ENCODE results near the gene THRB.

THRB gene

GRCh38 chr3:24494618-24495325 lies at the start of gene THRB:
Gene THRB, minus strand, starts transcription at chr3:24494850.
- peak; percentile 85 for DNase-seq

DNA sequence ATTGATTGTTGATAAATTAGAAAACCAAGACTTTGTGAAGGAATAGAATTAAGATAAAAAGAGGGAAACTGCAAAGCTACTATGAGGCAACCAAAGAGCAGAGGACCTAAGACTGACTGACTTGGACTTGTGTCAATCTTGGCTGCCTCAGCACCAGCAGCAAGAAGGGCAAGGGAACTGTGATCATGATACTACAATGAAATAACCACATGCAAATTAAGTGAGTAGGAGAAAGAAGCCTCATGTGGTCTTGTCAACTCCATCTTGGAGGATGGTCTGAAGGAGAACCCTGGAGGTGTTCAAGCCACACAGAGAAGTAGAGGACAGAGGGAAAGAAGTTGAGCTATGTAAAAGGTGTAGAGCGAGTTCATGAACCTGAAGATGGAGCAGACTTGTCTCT lies 47.3 kb upstream of the THRB start:
- no peak for DNase-seq

GRCh38 chr3:24540821-24541220 lies 46.2 kb upstream of the THRB start:
- no peak for DNase-seq

GRCh38 chr3:24539699-24540098 lies 45.0 kb upstream of the THRB start:
- no peak for DNase-seq

GRCh38 chr3:24538891-24539290 lies 44.2 kb upstream of the THRB start:
- DNase-seq: no peak

GRCh38 chr3:24533561-24534193 lies 39.0 kb upstream of the THRB start:
- DNase-seq: peak; percentile 21

- no peak for DNase-seq
Measured at GRCh38 chr3:24530471-24530870, 35.8 kb upstream of the THRB start.

- no peak for DNase-seq
Measured at GRCh38 chr3:24529210-24529609, 34.6 kb upstream of the THRB start.

GRCh38 chr3:24526640-24527212 lies 32.1 kb upstream of the THRB start:
- DNase-seq: peak; percentile 87

GRCh38 chr3:24525557-24525956 lies 30.9 kb upstream of the THRB start:
- no peak for DNase-seq

GRCh38 chr3:24525022-24525421 lies 30.4 kb upstream of the THRB start:
- DNase-seq: no peak

DNA sequence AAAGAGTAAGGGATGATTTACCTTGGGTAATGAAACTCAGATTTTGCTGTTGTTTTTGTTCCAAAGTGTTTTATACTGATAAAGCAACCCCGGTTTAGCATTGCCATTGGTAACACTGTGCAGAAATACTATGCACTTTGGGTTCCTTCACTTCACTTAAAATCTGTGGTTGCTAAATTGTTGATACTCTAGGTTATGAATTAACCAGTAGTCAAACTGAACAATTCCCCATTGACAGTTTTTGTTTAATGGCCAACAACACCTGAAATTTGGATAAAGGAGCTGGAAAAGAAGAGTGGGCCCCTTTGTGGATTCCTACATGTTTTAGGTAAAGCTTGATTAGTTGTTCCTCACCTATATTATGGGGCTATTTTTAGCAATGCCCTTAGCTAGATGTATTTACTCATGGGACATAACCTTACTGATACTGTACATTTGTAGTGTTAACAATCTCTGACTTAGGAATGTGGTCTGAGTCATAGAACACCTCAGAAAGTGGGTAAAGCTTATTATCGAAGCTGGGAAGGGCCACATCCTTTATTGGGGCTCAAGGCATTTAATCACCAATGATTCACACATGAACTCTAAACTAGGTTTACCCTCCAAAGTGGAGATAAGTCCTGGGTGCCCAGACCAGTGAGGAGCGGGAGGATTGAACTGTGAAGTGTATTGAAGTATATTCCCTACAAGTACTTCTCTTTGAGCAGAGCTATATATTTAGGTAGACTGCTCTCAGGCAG lies 29.5 kb upstream of the THRB start:
- no peak for DNase-seq

GRCh38 chr3:24523215-24523614 lies 28.6 kb upstream of the THRB start:
- peak; percentile 60 for DNase-seq

DNA sequence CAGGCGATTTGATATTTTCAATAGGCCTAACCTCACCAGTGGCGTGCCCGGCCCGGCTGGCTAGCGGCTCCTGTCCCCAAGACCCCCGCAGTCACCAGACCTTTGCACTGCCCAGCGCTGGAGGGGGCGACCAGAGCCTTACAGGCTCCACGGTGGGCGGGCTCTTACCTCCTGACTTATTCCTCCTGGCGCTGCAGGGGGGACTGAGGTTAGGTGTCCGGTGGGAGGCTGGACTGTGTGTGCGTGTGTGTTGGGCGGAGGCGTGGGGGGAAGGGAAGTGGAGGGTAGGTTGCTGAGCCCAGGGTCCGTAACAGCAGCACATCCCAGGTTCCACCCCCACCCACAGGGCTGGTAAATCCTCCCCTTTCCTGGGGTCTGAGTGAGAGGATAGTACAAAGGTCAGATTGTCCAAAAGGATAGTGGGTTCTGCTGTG lies 27.5 kb upstream of the THRB start:
- no peak for DNase-seq

DNA sequence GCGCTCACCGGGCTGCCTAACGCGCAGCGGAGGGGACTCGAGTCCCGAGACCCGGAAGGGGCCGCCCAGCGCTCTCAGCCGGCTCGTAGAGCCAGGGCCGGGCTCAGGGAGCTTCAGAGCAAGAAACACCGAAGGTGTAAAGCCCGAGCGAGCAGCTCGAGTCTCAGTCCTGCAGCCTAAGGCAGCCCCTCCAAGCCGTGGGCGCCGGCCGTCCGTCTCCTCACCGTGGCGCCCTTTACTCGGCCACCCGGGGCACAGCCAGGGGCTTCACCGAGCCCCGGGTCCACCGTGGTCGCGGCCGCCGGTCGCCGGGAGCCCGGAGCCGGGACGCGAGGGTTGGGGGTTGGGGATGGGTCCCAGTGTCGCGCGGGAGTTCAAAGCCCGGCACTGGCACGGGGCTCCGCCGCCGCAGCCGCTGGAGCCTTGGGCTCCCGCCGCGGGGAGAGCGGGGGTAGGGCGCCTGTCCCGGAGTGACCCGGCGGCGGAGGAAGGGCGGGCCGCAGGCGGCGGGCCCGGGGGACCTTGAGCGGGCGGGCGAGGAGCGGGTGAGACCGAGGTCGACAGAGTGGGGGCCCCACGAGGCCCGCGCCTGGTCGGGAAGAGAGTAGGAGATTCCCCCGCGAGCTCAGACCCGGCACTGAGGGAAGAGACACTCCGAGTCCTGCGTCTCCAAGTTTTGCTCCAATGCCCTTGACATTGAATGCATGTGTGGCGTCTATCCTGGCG lies 26.9 kb upstream of the THRB start:
- DNase-seq: peak; percentile 46

GRCh38 chr3:24520976-24521419 lies 26.3 kb upstream of the THRB start:
- DNase-seq: no peak

DNA sequence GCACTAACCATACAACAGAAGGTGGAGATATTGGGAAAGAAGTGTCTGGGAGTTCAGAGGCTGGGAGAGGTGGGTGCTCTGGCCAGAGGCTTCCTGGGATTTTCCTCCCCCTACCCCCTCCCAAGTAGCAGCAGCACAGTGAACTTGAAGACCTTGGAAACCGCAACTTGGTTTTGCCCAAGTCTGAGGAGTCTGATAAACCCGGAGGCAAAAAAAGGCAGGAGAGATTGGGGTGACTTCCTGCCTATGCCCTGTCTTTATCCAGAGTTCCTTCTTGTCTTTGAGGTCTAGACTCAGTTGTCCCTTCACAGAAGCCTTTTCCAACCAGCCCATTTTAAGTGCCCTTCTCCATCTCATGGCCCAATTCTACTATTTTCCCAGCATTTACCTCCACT lies 25.4 kb upstream of the THRB start:
- no peak for DNase-seq

- DNase-seq: no peak
Measured at GRCh38 chr3:24519368-24520100, 24.9 kb upstream of the THRB start.

DNA sequence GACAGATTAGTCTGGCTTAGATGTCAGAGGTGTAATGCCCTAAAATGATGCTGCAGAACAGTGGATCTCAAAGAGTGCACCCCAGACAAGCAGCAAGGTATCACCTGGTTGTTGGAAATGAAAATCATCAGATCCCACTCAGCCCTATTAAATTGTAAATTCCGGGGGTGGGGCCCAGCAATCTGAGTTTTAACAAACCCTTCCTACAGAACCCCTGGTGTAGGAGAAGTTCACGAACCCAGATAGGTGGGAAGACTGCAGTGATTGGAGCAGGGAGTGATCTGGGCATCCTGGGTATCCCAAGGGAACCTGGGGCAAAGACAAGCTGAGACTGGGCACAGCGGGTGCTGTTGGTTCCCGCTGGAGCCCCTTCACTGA lies 24.3 kb upstream of the THRB start:
- DNase-seq: no peak

GRCh38 chr3:24514119-24514518 lies 19.5 kb upstream of the THRB start:
- no peak for DNase-seq

DNA sequence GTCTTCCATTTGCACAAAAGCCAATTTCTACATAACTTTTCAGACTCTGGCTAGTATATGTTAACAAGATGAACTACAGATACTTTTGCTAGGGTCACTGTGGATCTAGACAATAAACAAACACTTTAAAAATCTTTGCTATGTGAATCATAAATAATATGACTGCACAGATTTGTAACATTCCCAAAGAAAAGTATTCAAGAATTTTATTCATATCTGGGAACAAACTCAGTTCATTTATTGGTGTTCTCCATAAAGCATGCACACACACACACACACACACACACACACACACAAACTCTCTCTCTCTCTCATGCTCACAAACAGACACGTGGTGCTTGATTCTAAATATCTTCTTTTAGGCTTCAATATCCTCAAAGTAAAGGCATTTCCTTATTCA lies 18.8 kb upstream of the THRB start:
- no peak for DNase-seq

GRCh38 chr3:24512564-24513197 lies 18.0 kb upstream of the THRB start:
- DNase-seq: no peak
